Hematopoietic multipotent progenitor cell treated with erythropoietin and hydrocortisone succinate and interleukin-3 and kit ligand, for 17 days (in vitro differentiated cells): Measurements from ENCODE around the gene ZNF205.
"Not testable (repeated sequence)": the region's sequence is repeated elsewhere in the genome, so short reads cannot be mapped to it uniquely, and the experiment has no call there.

Experiments used
- DNase-seq: peaks from one replicate; pipeline ENCODE4 v3.0.0-alpha.2; 2015; ENCODE audit warnings: low spot score

The ZNF205 gene

GRCh38 chr16:3131755-3132377 lies 19.5 kb downstream of the ZNF205 start:
- DNase-seq: peak; percentile 55

- peak; percentile 65 for DNase-seq
Observed at GRCh38 chr16:3133844-3134243, 21.5 kb downstream of the ZNF205 start.

GRCh38 chr16:3134338-3135125 lies 22.1 kb downstream of the ZNF205 start, which contains the start of gene ZNF213:
TSS of gene ZNF213 (plus strand) at chr16:3135029. CDS start at chr16:3137281, 2,252 bp downstream.
- DNase-seq: peak; percentile 97

- DNase-seq: no peak
Observed at GRCh38 chr16:3135126-3135715, 22.8 kb downstream of the ZNF205 start.

- no peak for DNase-seq
Observed at GRCh38 chr16:3137267-3137666, 24.9 kb downstream of the ZNF205 start.

- no peak for DNase-seq
Observed at GRCh38 chr16:3138342-3138741, 26.0 kb downstream of the ZNF205 start.

GRCh38 chr16:3138823-3139426 lies 26.5 kb downstream of the ZNF205 start:
- DNase-seq: no peak

- not testable (repeated sequence) for DNase-seq
Observed at GRCh38 chr16:3139561-3139960, 27.2 kb downstream of the ZNF205 start.

- DNase-seq: no peak
Observed at GRCh38 chr16:3140603-3141427, 28.4 kb downstream of the ZNF205 start.

- DNase-seq: no peak
Observed at GRCh38 chr16:3141781-3142311, 29.5 kb downstream of the ZNF205 start.

GRCh38 chr16:3142327-3142726 lies 29.9 kb downstream of the ZNF205 start:
- no peak for DNase-seq

GRCh38 chr16:3142770-3143169 lies 30.4 kb downstream of the ZNF205 start:
- no peak for DNase-seq

- DNase-seq: no peak
Observed at GRCh38 chr16:3143189-3143588, 30.8 kb downstream of the ZNF205 start.

- no peak for DNase-seq
Observed at GRCh38 chr16:3143598-3144320, 31.4 kb downstream of the ZNF205 start.

GRCh38 chr16:3144321-3144983 lies 32.1 kb downstream of the ZNF205 start:
- DNase-seq: no peak

GRCh38 chr16:3145151-3145550 lies 32.8 kb downstream of the ZNF205 start:
- no peak for DNase-seq

GRCh38 chr16:3145660-3146059 lies 33.3 kb downstream of the ZNF205 start:
- DNase-seq: no peak

- no peak for DNase-seq
Observed at GRCh38 chr16:3147046-3147756, 34.8 kb downstream of the ZNF205 start.

GRCh38 chr16:3147757-3148104 lies 35.3 kb downstream of the ZNF205 start:
- no peak for DNase-seq
